Common myeloid progenitor, CD34-positive (primary cell): Measurements from ENCODE around the gene ITGA5.

Experiments used
- CTCF ChIA-PET: fragments of 350-600 bp; sonication (Branson Sonifier 250); formaldehyde crosslinking; loops from one replicate; lab custom pipeline; 2021; ENCODE audit warnings: antibody characterized with exemption; lab: Charles Lee
- POLR2A ChIA-PET: fragments of 350-600 bp; sonication (Branson Sonifier 250); formaldehyde crosslinking; loops from one replicate; lab custom pipeline; 2021; ENCODE audit warnings: antibody characterized with exemption; lab: Charles Lee
- DNase-seq, 3 donors: peaks; one replicate each; pipeline versions ENCODE4 v3.0.0 to v3.0.0-alpha.2; 2013
- H3K27ac ChIP-seq, 2 experiments: 1 replicate in 1 of 2; 2 replicates in 1 of 2; pipeline ENCODE4 v1.7.0; 2013; ENCODE audit warnings: inconsistent platforms in 2 of 2, low read length in 2 of 2, mild to moderate bottlenecking in 2 of 2, low read depth in 1 of 2, moderate library complexity in 1 of 2; ENCODE audit not compliant: severe bottlenecking in 2 of 2, insufficient read depth in 1 of 2, poor library complexity in 1 of 2
- H3K27me3 ChIP-seq, 5 experiments: replicated peaks in 2 of 5; 1 replicate in 3 of 5; 2 replicates in 2 of 5; pipeline versions ENCODE4 v1.6.1 to v1.7.0; 2013; ENCODE audit warnings: low read length in 4 of 5, mild to moderate bottlenecking in 2 of 5, moderate library complexity in 2 of 5, inconsistent platforms in 1 of 5; ENCODE audit not compliant: insufficient read depth in 5 of 5, control insufficient read depth in 4 of 5
- H3K36me3 ChIP-seq, 4 experiments: 1 replicate in 2 of 4; 2 replicates in 2 of 4; pipeline versions ENCODE4 v1.6.1 to v1.7.0; 2013; ENCODE audit warnings: low read length in 3 of 4, control low read depth in 1 of 4, mild to moderate bottlenecking in 1 of 4; ENCODE audit not compliant: control insufficient read depth in 4 of 4, insufficient read depth in 4 of 4
- H3K4me1 ChIP-seq, 4 experiments: 1 replicate in 3 of 4; 2 replicates in 1 of 4; pipeline versions ENCODE4 v1.6.1 to v1.7.1; 2013; ENCODE audit warnings: low read length in 3 of 4, mild to moderate bottlenecking in 3 of 4, control low read depth in 1 of 4, inconsistent platforms in 1 of 4, moderate library complexity in 1 of 4; ENCODE audit not compliant: control insufficient read depth in 4 of 4, insufficient read depth in 4 of 4; ENCODE audit errors: control extremely low read depth in 1 of 4
- H3K4me3 ChIP-seq, 7 experiments: 1 replicate in 4 of 7; 2 replicates in 3 of 7; pipeline versions ENCODE4 v1.5.1 to v1.7.0; 2013; ENCODE audit warnings: mild to moderate bottlenecking in 7 of 7, low read length in 6 of 7, moderate library complexity in 6 of 7, inconsistent platforms in 2 of 7, low read depth in 2 of 7, control low read depth in 1 of 7; ENCODE audit not compliant: insufficient read depth in 4 of 7, control insufficient read depth in 1 of 7; ENCODE audit errors: extremely low read depth in 1 of 7
- H3K9me3 ChIP-seq, 5 experiments: 1 replicate in 4 of 5; 2 replicates in 1 of 5; pipeline versions ENCODE4 v1.6.1 to v1.7.1; 2013; ENCODE audit warnings: low read length in 4 of 5, mild to moderate bottlenecking in 2 of 5, inconsistent platforms in 1 of 5, low read depth in 1 of 5, moderate library complexity in 1 of 5; ENCODE audit not compliant: control insufficient read depth in 4 of 5, insufficient read depth in 2 of 5; ENCODE audit errors: control extremely low read depth in 1 of 5
- WGBS: methylation state at CpG from one replicate; pipeline ENCODE4 v1.1.5; 2013; ENCODE audit not compliant: insufficient coverage; 5-methylcytosine and 5-hydroxymethylcytosine counted together

The ITGA5 gene

DNA sequence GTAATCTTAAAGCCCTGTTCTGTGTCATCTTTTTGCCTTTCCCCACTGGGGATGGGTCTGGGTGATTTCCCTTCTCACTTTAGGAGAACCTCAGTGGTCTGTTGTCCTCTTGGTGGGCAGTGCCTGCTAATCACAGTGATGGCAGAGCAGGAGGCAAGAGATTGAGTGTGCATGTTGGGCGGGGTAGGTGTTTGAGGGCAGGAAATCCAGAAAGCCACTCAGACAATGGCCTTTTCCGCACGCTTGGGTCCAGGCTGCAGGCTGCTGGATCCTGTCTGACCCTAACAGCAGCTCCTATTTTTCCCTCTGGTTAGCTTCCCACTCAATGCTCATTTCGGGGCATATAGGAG, 13.7 kb upstream of the ITGA5 start:
- no peaks in the 10 kb centered on the region for H3K36me3 ChIP-seq
- DNase-seq, result no peak
- H3K9me3 ChIP-seq, result no peaks in the 10 kb centered on the region
- H3K4me1 ChIP-seq, result peaks cover 4 to 48% (median 37%) of the 10 kb centered on the region in 4 experiments
- WGBS, result 82% methylated on average over 4 of the region's 4 CpGs
- no peak overlapping the region for H3K4me3 ChIP-seq
- no peaks in the 10 kb centered on the region for H3K27me3 ChIP-seq
- H3K27ac ChIP-seq, result no peak overlapping the region
- CTCF ChIA-PET, result interaction anchor here (1.2 to 19.5 kb wide), 5 partner anchors 10 to 40 kb away, joined by 3 to 630 read pairs (median 8); partner anchors contain the start of gene ITGA5
- POLR2A ChIA-PET, result interaction anchor here (1.2 kb wide), 1 partner anchor 13 kb away, joined by 3 read pairs; no protein-coding TSS in a partner anchor

DNA sequence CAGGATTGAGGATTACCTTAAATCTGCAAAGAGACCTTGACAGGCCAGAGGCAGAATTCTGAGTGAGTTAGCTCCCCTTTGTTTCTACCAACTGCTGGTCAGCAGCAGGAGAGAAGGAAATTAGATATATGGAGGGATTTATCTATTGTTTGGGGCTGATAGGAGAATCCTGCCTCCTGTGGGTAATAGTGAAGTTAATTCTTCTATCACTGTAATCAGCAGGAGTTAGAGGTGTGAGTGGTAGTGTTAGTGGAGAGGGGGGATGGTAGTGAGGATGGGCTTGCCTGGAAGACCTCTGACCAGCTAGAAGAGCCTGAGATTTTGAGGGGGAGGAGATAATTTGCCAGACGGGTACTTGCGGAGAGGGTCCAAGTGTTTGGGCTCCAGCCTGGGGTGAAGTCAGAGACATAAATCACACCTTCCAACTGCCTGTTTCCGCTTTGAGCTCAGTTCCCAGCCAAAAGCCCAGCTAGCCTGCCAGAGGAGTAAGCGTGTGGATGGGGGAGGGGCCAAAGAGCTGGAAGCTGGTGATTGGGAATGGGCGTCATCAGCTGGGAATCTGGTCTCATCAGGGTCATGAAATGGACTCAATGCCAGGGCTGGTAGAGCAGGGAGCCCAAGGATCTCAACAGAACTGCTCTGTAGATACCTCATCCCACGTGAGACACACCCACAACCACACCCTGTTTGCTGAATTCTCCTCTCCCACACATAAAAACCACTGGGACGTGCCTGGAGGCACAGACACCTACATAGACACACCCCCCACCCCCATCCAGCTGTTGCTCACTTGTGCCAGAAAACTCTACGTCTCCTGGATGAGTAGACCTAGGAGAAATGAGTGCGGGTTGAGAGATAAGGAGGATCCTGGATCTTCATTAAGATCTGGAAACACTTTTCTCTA, 13.1 kb upstream of the ITGA5 start:
- H3K27me3 ChIP-seq, result no peaks in the 10 kb centered on the region
- 13% methylated on average over 4 of the region's 9 CpGs for WGBS
- ChIA-PET POLR2A (interaction anchor here (0.8 to 1.2 kb wide), 2 partner anchors 13 to 14 kb away, joined by 3 read pairs; no protein-coding TSS in a partner anchor), CTCF (interaction anchor here (1.2 to 19.5 kb wide), 6 partner anchors 9 to 62 kb away, joined by 3 to 630 read pairs (median 6); partner anchors contain the start of gene ITGA5)
- H3K36me3 ChIP-seq, result no peaks in the 10 kb centered on the region
- no peaks in the 10 kb centered on the region for H3K9me3 ChIP-seq
- H3K4me1 ChIP-seq, result peaks cover 4 to 54% (median 42%) of the 10 kb centered on the region in 4 experiments
- H3K4me3 ChIP-seq, result peak overlapping the region in 1 of 7 experiments; percentile 44
- no peak overlapping the region for H3K27ac ChIP-seq
- no peak for DNase-seq

DNA sequence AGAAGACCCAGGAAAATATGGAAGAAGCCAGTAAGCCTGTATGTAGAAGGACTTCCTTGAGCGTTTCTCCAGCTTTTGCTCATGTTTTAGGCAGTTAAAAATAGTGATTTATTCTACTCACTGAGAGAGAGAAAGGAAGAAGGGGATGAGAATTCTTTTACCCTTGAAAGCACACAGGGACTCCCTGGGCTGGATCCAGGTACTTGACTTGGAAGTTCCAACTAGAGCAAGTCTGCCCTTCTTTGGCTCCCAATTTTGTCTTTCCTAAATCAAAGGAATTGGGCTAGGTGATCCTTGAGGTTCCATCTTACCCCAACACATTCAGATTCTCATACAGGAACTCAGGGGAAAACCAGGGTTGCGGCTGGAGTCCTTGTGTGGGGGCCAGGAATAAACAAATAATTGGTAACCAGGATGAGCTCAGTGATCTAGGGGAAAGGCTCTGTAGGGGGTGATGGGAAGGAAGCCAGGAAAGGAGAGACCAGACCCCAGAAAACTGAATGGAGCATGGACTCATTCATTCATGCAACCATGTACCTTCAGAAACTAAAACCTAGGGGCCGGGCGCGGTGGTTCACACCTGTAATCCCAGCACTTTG, 11.5 kb upstream of the ITGA5 start:
- POLR2A ChIA-PET, result interaction anchor here (1.0 to 1.1 kb wide), 2 partner anchors 23 to 31 kb away, joined by 3 read pairs; no protein-coding TSS in a partner anchor
- no peak for DNase-seq
- 94% methylated on average over 4 of the region's 5 CpGs for WGBS
- Histone ChIP-seq H3K27ac (no peak overlapping the region), H3K27me3 (no peaks in the 10 kb centered on the region), H3K36me3 (no peaks in the 10 kb centered on the region), H3K4me3 (no peak overlapping the region), H3K9me3 (no peaks in the 10 kb centered on the region), H3K4me1 (peaks cover 4 to 68% (median 47%) of the 10 kb centered on the region in 4 experiments)
- CTCF ChIA-PET, result interaction anchor here (0.6 to 19.5 kb wide), 8 partner anchors 8 to 60 kb away, joined by 3 to 630 read pairs (median 3); partner anchors contain the start of gene ITGA5

DNA sequence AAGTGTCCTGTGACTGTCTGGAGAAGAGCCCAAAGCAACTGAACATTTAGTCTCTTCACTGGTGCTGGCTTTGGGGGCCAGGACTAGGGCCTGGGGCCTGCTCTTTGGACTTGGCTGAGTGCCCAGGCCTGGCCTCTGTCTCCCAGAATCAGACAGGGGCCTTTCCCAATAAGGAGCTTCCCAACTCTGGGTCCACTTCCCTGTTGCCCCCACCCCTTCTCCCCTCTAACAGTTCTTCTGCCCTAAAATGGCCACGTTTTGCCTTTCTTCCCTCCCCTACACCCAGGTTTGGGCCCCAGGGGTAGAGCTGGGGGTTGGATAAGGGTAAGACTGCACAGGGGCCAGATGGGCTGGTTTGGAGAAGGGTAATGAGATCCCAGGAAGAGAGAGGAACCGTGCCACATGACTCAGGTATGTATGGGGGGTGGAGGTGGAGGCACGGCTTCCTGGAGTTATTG, 10.0 kb upstream of the ITGA5 start:
- no peaks in the 10 kb centered on the region for H3K27me3 ChIP-seq
- H3K36me3 ChIP-seq, result no peaks in the 10 kb centered on the region
- H3K4me3 ChIP-seq, result peak overlapping the region in 1 of 7 experiments; percentile 37
- H3K4me1 ChIP-seq, result peaks cover 4 to 77% (median 52%) of the 10 kb centered on the region in 4 experiments
- no peak for DNase-seq
- H3K27ac ChIP-seq, result peak overlapping the region in 1 of 2 experiments; percentile 63
- no peaks in the 10 kb centered on the region for H3K9me3 ChIP-seq
- POLR2A ChIA-PET, result interaction anchor here (2.3 to 2.7 kb wide), 3 partner anchors 10 to 16 kb away, joined by 5 to 22 read pairs (median 13); partner anchors contain the start of gene ITGA5
- WGBS, result no CpG with 5 or more reads among the region's 3 CpGs
- CTCF ChIA-PET, result interaction anchor here (2.5 to 19.5 kb wide), 5 partner anchors 9 to 49 kb away, joined by 10 to 630 read pairs (median 88); partner anchors contain the start of gene ITGA5

DNA sequence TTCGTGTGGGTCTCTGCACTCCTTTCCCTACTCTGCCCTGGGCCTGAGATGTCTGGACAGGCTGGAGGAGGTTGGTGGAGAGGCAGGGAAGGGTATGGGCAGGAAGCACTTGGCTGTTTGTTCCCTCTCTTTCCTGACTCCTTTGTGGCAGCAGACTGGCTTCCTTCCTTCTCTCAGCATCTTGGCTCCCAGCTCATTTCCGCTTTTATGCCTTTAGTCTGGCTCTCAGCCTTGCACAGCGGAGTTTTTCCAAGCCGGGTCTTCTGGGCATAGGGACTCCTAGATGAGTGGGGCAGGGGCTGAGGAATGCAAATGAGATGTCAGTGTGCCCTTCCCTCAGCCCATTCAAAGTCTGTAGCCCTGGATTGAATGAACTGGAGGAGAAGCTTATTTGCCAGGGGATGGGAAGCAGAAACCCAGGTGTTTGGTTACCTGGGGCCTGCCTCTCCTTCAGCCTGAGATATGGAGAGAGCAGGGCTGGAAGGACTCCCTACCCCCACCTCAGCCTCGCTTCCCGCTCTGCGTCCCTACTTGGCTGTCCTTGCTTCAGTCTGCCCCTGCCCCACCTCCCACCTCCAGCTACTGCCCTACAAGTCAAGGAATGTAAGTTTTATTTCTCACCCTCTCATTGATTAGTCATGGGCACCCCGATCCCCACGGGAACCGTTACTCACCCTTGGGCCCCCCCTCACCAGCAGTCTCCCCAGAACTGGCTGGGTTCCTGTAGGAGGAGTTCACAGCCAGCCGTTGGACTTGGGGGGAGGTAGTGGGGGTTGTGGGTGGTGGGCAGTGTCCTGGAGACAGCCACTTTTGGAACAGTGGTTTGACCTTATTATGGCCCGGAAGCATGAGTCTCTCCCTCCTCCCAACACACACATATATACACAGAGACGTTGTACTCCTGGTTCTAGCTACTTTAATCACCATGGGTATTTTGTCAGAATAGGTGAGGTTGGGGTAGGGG, 9.3 kb upstream of the ITGA5 start:
- H3K27me3 ChIP-seq, result no peaks in the 10 kb centered on the region
- DNase-seq, result peak in 2 of 3 donors; percentile 61 to 74
- no peaks in the 10 kb centered on the region for H3K36me3 ChIP-seq
- ChIA-PET POLR2A (interaction anchor here (1.0 to 2.7 kb wide), 5 partner anchors 10 to 29 kb away, joined by 3 to 22 read pairs (median 5); partner anchors contain the start of gene ITGA5), CTCF (interaction anchor here (2.5 to 19.5 kb wide), 5 partner anchors 10 to 48 kb away, joined by 10 to 630 read pairs (median 88); partner anchors contain the start of gene ITGA5)
- H3K4me3 ChIP-seq, result peak overlapping the region in 4 of 7 experiments; percentile 1 to 44 (median 30)
- WGBS, result 62% methylated on average over 3 of the region's 13 CpGs
- H3K27ac ChIP-seq, result peak overlapping the region in 1 of 2 experiments; percentile 63
- H3K9me3 ChIP-seq, result no peaks in the 10 kb centered on the region
- peaks cover 4 to 82% (median 55%) of the 10 kb centered on the region in 4 experiments for H3K4me1 ChIP-seq

DNA sequence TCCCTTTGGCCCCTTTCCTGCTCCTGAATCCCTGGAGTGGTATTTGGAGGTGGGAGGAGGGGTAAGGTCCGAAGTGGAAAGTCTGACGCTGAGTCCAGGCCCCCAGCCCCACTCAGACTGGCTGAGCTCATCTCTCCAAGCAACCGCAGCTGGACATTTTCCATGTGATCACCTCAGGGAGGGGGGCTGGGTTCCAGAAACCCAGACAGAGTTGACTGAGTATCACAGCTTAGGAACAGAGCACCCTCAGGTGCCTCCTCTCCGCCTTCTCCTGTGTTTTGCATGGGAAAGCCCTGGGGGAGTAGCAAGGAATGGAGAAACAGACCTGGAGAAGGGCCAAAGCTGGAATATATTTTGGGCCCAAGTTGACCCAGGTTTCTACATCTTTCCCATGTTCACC, 8.0 kb upstream of the ITGA5 start:
- H3K9me3 ChIP-seq, result no peaks in the 10 kb centered on the region
- no peaks in the 10 kb centered on the region for H3K27me3 ChIP-seq
- H3K36me3 ChIP-seq, result no peaks in the 10 kb centered on the region
- DNase-seq, result no peak
- ChIA-PET POLR2A (interaction anchor here (1.4 to 2.7 kb wide), 3 partner anchors 8 to 12 kb away, joined by 4 to 22 read pairs (median 5); partner anchors contain the start of gene ITGA5), CTCF (interaction anchor here (4.2 to 19.5 kb wide), 4 partner anchors 11 to 47 kb away, joined by 16 to 630 read pairs (median 220); partner anchors contain the start of gene ITGA5)
- 93% methylated on average over 4 of the region's 4 CpGs for WGBS
- no peak overlapping the region for H3K27ac ChIP-seq
- H3K4me1 ChIP-seq, result peaks cover 4 to 73% (median 49%) of the 10 kb centered on the region in 4 experiments
- H3K4me3 ChIP-seq, result no peak overlapping the region
